ENCODE measurements around the gene DYRK1A.
"Not testable (repeated sequence)": the region's sequence is repeated elsewhere in the genome, so short reads cannot be mapped to it uniquely, and the experiment has no call there.

Gene DYRK1A

DNA sequence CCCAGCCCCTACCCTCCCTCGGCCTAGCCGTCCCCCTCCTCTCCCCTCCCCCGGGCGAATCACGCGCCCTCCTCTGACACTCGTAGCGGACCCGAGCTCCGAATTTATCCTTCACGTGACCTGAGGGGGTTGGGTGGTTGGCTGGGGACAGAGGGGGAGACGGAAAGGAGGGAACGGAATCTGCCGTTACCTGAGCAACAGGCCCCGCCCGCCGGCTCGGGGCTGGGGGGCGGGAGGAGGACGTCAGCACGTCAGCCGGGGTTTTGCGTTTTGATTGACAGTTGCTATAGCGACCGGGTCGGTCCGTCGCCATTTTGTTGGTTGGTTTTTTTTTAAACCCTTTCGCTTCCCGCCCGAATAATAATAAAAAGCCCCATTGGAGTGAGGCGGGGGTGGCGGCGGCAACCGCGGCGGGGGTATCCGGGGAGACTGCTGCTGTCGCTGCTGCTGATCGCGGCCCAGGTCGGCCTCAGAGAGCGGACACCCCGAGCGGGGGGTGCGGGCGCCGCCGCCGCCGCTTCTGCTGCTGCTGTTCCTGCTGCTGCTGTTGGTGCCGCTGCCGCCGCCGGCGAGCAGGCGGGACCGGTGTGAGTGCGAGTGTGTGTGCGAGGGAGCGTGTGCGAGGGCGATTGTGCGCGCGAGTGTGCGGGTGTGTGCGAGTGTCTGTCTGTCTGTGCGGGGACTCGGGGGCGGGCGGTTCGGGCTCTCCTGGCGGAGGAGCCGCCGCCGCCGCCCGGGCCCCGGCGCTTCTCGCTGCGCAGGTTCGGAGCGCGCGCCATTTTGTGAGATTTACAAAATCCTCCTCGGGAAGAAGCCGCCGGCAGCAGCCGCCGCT is at the start of gene DYRK1A:
DYRK1A (plus strand) TSS at position 292 of the 835 bp plus-strand sequence. CDS start 53,602 bp downstream, outside the sequence.
- DNase-seq: peak; percentile 100

GRCh38 chr21:37319551-37319950 is 47.0 kb upstream of the DYRK1A start:
- no peak for DNase-seq

DNA sequence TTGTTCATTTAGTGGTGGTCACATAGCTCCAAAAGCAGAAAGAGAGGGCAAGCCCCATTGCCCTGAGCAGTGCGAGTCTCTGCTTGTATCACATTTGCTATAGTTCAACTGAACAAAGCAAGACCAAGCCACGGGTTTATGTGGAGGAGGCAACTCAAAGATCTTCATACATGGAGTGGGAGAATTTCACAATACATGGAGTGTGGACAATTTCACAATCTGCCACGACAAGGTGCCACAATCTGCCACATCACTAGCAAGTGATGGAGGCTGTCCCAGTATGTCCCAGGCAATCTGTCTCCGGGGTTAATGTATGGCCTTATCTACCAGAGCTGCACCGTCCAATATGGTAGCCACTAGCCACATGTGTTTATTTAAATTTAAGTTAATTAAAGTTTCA is 44.5 kb upstream of the DYRK1A start:
- no peak for DNase-seq

DNA sequence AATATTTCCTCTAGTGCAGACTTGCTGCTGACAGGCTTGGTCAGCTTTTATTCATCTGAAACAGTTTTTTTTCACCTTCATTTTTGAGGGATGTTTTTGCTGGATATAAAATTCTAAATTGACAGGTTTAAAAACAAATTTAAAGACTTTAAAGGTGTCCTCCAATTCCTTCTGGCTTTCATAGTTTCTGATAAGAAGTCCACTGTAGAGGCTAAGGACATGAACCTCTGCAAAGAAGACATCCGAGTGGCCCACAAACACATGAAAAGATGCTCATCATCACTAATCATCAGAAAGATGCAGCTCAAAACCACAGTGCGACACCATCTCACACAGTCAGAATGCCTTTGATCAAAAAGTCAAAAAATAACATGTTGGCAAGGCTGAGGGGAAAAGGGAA is 42.0 kb upstream of the DYRK1A start:
- no peak for DNase-seq

GRCh38 chr21:37328147-37328546 is 38.4 kb upstream of the DYRK1A start:
- DNase-seq: not testable (repeated sequence)

DNA sequence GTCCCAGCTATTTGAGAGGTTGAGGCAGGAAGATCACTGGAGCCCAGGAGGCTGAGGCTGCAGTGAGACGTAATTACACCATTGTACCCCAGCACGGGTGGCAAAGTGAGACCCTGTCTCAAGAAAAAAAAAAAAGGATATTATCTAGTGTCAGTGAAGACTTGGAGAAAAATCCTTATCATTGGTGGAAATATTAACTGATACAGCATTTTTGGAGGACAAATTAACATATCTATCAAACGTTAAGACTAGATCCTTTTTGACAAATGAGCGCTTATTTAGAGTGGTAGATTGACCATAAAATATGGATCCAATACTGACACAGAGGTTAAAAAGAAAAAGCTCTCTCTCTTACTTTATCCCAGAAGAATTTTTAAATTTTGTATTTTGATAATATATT is 35.2 kb upstream of the DYRK1A start:
- DNase-seq: no peak

GRCh38 chr21:37335053-37335452 is 31.5 kb upstream of the DYRK1A start:
- DNase-seq: no peak

DNA sequence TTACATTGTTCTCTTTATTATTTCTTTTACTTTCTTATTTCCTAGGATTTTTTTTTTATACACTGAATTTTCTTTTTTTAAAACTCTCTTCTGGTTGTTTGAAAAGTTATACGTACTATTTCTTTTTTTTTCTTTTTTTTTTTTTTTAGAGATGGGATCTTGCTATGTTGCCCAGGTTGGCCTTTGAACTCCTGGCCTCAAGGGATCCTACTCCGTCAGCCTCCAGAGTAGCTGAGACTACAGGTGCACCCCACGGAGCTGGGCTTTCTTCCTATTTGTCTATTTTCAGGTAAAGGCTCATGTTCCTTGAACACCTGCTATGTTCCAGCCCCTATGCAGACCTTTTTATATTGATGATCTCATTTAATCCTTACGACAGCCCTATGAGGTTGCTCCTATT is 29.4 kb upstream of the DYRK1A start:
- DNase-seq: no peak

- no peak for DNase-seq
Measured at GRCh38 chr21:37337831-37338230, 28.7 kb upstream of the DYRK1A start.

- DNase-seq: peak; percentile 24
Measured at GRCh38 chr21:37338671-37339551, 27.7 kb upstream of the DYRK1A start.

DNA sequence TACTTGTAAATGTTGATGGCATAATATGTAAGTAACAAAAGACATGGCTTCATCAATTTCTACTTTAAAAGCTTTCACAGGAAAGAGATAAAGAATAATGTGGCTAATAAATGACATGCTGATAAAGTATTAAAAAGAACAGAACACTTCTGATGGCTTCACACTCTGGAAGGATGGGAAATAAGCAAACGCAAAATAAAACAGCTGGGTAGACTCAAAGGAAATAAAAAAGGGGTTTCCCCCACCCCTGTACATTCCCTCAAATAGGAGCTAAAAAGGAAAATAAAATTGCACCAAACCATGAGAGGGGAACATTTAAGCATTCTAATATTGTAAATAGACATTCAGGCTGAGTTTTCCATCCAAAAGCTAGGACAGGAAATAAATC is 27.0 kb upstream of the DYRK1A start:
- DNase-seq: no peak

DNA sequence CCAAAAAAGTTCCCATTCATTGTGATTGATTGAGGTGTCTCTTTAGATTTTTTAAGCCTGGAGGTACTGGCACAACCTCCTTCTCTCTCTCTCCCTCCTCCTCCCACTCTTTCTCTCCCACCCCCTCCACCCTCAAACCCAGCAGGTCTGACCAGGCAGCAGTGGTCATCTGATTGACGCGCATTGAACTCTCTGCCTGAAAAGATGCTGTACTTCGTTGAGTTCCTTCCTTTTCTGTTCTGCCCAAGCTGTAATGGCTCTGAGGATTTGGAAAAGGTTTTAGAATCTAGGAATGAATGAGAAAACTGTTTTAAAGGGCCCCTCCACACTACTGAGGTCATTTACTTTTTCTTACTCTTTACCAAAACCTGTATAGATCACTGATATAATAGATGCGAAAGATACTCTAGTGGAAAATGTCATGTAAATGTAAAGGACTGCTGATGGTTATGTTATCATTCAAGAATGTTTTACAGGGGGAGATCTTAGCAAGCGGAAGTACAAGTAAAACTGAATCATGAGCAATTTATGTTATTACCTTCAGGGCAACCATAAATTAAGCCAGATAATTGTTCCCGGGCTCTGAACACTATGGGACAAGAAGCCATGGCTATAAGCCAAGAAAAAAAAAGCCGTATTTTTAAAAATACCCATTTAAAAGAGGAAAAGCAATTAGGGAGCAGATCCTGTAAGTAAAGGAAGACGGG is 25.2 kb upstream of the DYRK1A start:
- DNase-seq: no peak

DNA sequence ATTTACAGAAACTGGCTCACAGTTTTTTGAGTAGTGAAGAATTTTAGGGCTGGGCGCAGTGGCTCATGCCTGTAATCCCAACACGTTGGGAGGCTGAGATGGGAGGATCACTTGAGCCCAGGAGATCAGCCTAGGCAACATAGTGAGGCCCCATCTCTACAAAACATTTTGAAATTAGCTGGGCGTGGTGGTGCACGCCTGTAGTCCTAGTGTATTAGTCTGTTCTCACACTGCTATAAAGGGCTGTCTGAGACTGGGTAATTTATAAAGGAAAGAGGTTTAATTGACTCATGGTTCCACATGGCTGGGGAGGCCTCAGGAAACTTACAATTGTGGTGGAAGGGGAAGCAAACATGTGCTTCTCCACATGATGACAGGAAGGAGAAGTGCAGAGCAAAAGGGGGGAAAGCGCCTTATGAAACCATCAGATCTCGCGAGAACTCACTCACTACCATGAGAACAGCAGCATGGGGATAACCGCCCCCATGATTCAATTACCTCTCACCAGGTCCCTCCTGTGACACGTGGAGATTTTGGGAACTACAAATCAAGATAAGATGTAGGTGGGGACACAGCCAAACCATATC is 24.4 kb upstream of the DYRK1A start:
- DNase-seq: no peak

- no peak for DNase-seq
Measured at GRCh38 chr21:37346841-37347430, 19.6 kb upstream of the DYRK1A start.

GRCh38 chr21:37348664-37349063 is 17.9 kb upstream of the DYRK1A start:
- no peak for DNase-seq

- no peak for DNase-seq
Measured at GRCh38 chr21:37350472-37350871, 16.1 kb upstream of the DYRK1A start.

DNA sequence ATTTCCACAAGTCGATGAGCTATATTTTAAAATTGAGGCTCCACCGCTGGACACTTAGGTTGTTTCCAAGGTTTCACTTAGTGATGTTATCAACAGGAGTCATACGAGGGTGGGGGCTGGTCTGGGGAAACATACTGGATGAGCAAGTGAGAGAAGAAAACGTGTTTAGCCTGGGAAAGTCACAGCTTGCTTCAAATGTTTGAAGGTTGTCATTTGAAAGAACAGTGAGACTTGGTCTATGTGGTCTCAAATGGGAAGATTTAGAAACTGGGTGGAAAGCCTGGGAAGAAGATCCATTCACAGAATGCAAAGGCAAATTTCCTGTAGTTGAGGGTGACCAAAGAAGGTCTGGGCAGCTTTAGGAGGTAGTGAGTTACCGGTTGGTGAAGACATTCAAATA is 9.9 kb upstream of the DYRK1A start:
- no peak for DNase-seq

DNA sequence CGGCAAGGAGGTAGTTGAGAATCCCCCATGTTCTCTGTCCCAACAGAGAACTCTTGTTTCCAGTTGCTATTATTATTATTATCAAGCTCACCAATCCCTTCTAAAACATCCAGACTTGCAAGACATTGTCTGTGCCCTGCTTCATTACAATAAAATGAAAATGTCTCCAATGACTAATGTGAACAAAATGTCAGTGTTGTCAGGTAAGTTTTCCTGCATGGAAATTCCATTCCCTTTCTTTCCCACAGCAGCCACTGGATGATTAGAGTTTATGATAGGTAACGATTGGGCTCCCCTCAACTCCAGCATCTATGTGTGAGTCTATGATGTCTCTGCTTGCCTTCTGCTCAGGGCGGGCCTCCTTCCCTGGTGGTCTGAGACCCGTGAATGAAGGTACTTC is 8.9 kb upstream of the DYRK1A start:
- DNase-seq: no peak

DNA sequence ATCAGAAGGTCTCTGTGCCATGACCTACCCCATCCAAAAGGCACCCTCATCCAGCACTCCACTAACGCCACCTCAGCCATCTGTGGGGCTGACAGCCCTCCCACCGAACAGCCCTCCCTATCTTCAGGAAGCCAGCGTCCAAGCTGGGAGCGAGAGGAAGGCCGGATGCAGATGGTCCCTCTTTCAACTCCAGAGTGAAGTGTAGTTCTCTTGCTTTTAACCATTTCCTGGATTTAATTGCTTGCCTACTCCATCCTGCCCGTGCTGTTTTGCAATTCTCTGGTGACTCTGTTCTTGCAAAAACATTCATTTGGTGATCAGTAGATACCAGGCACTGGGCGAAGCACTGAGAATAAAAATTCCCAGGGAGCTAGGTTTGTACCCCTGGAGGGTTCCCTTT is 8.2 kb upstream of the DYRK1A start:
- DNase-seq: no peak

DNA sequence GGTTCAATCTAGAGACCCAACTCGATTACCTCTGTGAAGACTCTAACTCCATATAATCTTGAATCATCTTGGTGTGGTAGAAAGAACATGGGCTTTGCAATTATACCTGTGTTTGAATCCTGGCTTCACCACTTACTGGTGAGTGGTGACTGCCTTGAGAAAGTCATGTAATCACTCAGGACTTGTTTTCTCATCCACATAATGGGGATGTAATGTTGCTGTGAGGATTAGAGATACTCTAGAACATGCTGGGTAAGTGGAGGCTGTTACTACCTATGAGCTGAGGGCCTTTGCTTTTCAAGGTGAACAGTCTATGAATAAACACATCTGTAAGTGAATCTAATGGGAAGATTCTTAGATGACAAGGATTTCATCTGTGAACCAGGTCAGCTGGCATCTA is 2.6 kb upstream of the DYRK1A start:
- no peak for DNase-seq

DNA sequence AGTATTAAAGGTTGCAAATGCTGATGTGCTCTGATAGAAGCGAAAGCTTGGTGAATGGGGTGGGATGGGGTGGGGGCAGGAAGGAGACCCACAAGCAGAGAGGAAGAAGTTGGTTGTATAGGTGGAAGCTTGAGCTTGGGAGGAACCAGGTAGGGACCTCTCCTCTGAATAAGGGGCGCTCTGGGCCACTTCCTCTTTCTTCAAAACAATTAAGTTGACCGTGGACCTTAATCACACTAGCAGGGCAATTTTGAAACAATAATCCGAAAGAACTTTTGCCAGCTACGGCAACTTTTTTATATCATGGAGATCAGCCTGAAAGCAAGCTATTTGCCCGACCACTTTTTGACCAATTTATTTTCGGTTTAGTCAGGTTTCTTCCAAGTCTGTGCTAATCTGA is 1.9 kb upstream of the DYRK1A start:
- no peak for DNase-seq
